LNCAP (cell line): ENCODE results near the gene RET.

Source experiments
- CTCF ChIP-seq: fragments of 450-650 bp; IDR thresholded peaks from 2 replicates; pipeline ENCODE4 v1.5.1; 2017; ENCODE audit warnings: mild to moderate bottlenecking

The RET gene

DNA sequence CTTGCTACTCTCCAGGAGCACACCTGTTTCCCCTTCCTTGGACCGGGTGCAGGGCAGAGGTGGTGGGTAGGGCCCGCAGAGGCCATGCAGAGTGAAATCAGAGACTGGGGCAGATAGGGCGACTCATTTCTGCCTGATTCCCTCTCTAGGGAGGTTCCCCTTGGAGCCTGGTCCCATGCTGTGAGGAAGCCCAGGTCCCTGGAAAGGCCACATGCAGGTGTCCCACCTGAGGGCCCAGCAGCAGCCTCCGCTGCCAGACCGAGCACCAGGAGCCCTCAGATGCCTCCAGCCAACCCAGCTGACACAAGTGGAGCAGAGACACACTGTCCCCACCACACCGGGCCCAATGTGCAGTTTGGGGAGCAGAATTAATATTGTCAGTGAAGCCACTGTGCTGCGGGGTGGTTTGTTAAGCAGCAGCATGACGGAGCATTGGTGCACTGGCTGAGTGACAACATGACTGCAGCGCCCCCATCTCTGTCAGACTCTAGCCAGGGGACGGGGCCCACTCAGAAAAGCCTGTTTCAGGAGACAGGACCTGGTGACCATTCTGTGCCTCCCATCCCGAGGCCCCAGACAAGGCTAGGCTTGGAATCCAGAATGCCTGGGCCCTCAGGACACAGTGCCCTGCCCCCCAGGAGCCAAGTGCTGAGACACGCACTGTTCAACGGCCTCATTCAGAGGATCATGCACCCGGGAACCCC lies 30.4 kb upstream of the RET start:
- TF ChIP-seq CTCF = no peak

DNA sequence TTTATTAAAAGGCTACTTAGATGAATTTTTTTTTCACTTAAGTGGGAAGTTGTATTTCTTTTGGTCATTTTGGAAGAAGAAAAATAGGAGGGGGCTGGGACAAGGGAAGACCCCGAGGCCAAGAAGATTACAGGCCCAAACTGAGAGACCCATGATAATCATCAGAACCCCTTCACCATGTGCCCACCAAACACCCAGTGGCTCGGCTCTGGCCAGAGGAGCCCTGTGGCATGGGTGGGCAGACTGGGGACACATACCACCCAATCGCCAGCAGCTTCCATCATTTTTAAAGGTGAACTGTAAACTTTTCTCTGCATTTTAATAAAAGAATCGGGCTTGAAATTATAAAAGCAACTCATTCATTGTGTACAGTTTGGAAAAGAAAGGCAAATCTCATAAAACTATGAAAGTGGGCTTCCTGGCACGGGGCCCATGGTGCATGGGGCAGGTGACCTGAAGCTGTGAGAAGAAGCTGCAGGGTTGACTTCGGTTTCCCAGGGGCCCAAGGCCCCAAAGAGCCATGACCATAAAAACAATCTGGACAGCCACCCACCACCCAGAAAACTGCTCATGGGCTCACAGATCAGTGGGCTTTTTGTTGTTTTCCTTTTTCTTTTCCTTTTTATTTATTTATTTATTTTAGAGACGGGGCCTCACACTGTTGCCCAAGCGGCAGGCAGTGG lies 29.4 kb upstream of the RET start:
- no peak for TF ChIP-seq CTCF

- TF ChIP-seq CTCF = no peak
Measured at GRCh38 chr10:43048301-43049051, 28.4 kb upstream of the RET start.

DNA sequence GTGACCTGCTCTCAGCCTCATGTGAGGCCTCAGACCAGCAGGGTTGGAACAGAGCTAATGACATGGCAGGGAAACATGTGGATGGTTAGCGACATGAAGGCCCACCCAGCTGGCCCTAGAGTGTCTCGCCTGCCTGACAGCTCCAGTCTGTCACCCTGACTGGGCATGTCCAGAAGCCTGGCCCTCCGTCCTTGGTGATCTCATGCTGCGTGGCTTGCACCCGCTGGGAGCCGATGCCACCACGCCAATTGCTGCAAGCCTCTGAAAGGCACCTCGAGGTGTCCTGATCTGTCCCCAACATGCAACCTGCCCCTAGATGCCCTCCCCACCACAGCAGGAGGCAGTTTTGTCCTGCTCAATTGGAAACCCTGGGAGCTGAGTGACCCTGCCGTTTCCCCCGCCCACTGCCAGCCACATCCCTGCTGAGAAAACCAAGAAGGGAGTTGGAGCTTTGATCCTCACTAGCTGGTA lies 27.8 kb upstream of the RET start:
- TF ChIP-seq CTCF = no peak

GRCh38 chr10:43050011-43050410 lies 26.9 kb upstream of the RET start:
- no peak for TF ChIP-seq CTCF

GRCh38 chr10:43053825-43054224 lies 23.0 kb upstream of the RET start:
- no peak for TF ChIP-seq CTCF

- TF ChIP-seq CTCF = no peak
Measured at GRCh38 chr10:43054593-43054992, 22.3 kb upstream of the RET start.
